Cerebellar nuclear complex (tissue), 1 donor: ENCODE results near the gene SLC25A53.
A peak's percentile ranks its signal among the peaks of the same experiment; 100 is the strongest.

Experiments
- DNase-seq, 2 experiments: peaks; one replicate each; lab custom pipeline; 2025; lab: John Stamatoyannopoulos, UW

SLC25A53 gene

GRCh38 chrX:104156630-104157529 is at the start of gene SLC25A53:
Gene SLC25A53, minus strand, starts transcription at chrX:104157009. Its CDS starts 51,752 bp downstream, at chrX:104105257.
- peak; percentile 0 to 21 for DNase-seq

- no peak for DNase-seq
These were observed 48.7 kb upstream of the SLC25A53 start for GRCh38 chrX:104205548-104205947.

GRCh38 chrX:104195489-104196084 is 38.8 kb upstream of the SLC25A53 start:
- DNase-seq: no peak

GRCh38 chrX:104195013-104195412 is 38.2 kb upstream of the SLC25A53 start:
- no peak for DNase-seq

- DNase-seq: no peak
These were observed 36.7 kb upstream of the SLC25A53 start for GRCh38 chrX:104193485-104193884.

GRCh38 chrX:104189837-104190236 is 33.0 kb upstream of the SLC25A53 start:
- DNase-seq: no peak

- DNase-seq: no peak
These were observed 31.1 kb upstream of the SLC25A53 start for GRCh38 chrX:104187931-104188330.

- DNase-seq: no peak
These were observed 26.9 kb upstream of the SLC25A53 start for GRCh38 chrX:104183685-104184084.

- DNase-seq: no peak
These were observed 17.0 kb upstream of the SLC25A53 start for GRCh38 chrX:104173841-104174240.

- no peak for DNase-seq
These were observed 16.0 kb upstream of the SLC25A53 start for GRCh38 chrX:104172788-104173187.

- DNase-seq: no peak
These were observed 15.3 kb upstream of the SLC25A53 start for GRCh38 chrX:104172121-104172520.

GRCh38 chrX:104168127-104168526 is 11.3 kb upstream of the SLC25A53 start:
- DNase-seq: no peak

- DNase-seq: no peak
These were observed 10.1 kb upstream of the SLC25A53 start for GRCh38 chrX:104166735-104167436.

- peak; percentile 1 to 31 for DNase-seq
These were observed 9.3 kb upstream of the SLC25A53 start, which contains the start of gene FAM199X for GRCh38 chrX:104165894-104166734. Gene FAM199X, plus strand, starts transcription at chrX:104166453. Its CDS starts 333 bp downstream, at chrX:104166786.

- no peak for DNase-seq
These were observed 5.8 kb downstream of the SLC25A53 start for GRCh38 chrX:104151037-104151436.

- no peak for DNase-seq
These were observed 15.6 kb downstream of the SLC25A53 start for GRCh38 chrX:104141087-104141760.

- no peak for DNase-seq
These were observed 19.3 kb downstream of the SLC25A53 start for GRCh38 chrX:104137496-104137895.

- peak; percentile 2 to 47 for DNase-seq
These were observed 20.4 kb downstream of the SLC25A53 start for GRCh38 chrX:104136241-104137019.

GRCh38 chrX:104135677-104136076 is 21.1 kb downstream of the SLC25A53 start:
- no peak for DNase-seq

GRCh38 chrX:104134583-104135261 is 22.1 kb downstream of the SLC25A53 start:
- no peak for DNase-seq
